ENCODE measurements around the gene ACTBL2. TPM values are rescaled to one million over a fixed set of nuclear protein-coding genes. Genes with fewer than 3 reads are reported as not detected.
"Not testable (repeated sequence)": the region's sequence is repeated elsewhere in the genome, so short reads cannot be mapped to it uniquely, and the experiment has no call there.

Gene ACTBL2
- total RNA-seq, 1 donor = not detected

- H3K79me2 ChIP-seq (ENCODE audit: insufficient read depth, low read length) = no peaks in the 10 kb centered on the region
- no peaks in the 10 kb centered on the region for H3K9me3 ChIP-seq (ENCODE audit: low read depth, low read length)
- H3K36me3 ChIP-seq (ENCODE audit: insufficient read depth, low read length) = no peaks in the 10 kb centered on the region
- H3K4me3 ChIP-seq (ENCODE audit: insufficient read depth, low read length) = no peak overlapping the region
- TF ChIP-seq, protein P1, sequence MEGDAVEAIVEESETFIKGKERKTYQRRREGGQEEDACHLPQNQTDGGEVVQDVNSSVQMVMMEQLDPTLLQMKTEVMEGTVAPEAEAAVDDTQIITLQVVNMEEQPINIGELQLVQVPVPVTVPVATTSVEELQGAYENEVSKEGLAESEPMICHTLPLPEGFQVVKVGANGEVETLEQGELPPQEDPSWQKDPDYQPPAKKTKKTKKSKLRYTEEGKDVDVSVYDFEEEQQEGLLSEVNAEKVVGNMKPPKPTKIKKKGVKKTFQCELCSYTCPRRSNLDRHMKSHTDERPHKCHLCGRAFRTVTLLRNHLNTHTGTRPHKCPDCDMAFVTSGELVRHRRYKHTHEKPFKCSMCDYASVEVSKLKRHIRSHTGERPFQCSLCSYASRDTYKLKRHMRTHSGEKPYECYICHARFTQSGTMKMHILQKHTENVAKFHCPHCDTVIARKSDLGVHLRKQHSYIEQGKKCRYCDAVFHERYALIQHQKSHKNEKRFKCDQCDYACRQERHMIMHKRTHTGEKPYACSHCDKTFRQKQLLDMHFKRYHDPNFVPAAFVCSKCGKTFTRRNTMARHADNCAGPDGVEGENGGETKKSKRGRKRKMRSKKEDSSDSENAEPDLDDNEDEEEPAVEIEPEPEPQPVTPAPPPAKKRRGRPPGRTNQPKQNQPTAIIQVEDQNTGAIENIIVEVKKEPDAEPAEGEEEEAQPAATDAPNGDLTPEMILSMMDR (IDR thresholded peaks at IDR 0.05; ENCODE audit: extremely low read depth, low read depth, low read length) = no peak
- H4K20me1 ChIP-seq (ENCODE audit: insufficient read depth, low read length) = no peaks in the 10 kb centered on the region
- no peak for DNase-seq (ENCODE audit: insufficient read length, low spot score, missing footprints)
- no peak overlapping the region for H3K4me2 ChIP-seq (ENCODE audit: insufficient read depth, low read length)
- H3K4me1 ChIP-seq (ENCODE audit: insufficient read depth, low read length) = peaks cover 12% of the 10 kb centered on the region
- peak overlapping the region; percentile 23 for H3K27ac ChIP-seq (ENCODE audit: low read depth, low read length)
- H2AFZ ChIP-seq (ENCODE audit: low read length) = no peak overlapping the region
- no peaks in the 10 kb centered on the region for H3K27me3 ChIP-seq (ENCODE audit: insufficient read depth, low read length)
These were observed 14.0 kb downstream of the ACTBL2 start for GRCh38 chr5:57468481-57469163.

DNA sequence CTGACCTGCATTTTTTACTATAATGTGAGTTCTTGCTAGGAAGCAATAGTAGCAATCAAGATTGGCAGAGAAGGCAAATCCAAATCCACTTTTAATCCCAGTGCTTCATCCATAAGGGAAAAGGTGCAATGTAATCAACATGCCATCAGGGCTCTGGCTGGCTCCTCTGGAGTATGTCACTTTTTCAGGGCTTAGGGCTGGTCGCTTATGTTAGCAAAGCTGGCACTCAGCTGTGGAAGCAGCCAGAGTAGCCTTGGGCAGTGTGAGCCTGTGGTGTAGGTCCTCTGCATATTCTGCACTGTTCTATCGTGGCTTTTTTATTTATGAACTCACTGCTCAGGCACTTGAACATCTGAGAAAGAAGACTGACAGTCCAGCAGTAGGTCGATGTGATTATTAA is 16.1 kb downstream of the ACTBL2 start:
- Histone ChIP-seq H3K4me3 (ENCODE audit: insufficient read depth, low read length) (no peak overlapping the region), H3K4me1 (ENCODE audit: insufficient read depth, low read length) (peaks cover 12% of the 10 kb centered on the region), H3K79me2 (ENCODE audit: insufficient read depth, low read length) (no peaks in the 10 kb centered on the region), H3K4me2 (ENCODE audit: insufficient read depth, low read length) (no peak overlapping the region), H3K9me3 (ENCODE audit: low read depth, low read length) (no peaks in the 10 kb centered on the region), H3K27me3 (ENCODE audit: insufficient read depth, low read length) (no peaks in the 10 kb centered on the region), H4K20me1 (ENCODE audit: insufficient read depth, low read length) (no peaks in the 10 kb centered on the region), H3K36me3 (ENCODE audit: insufficient read depth, low read length) (no peaks in the 10 kb centered on the region), H3K27ac (ENCODE audit: low read depth, low read length) (no peak overlapping the region), H2AFZ (ENCODE audit: low read length) (no peak overlapping the region)
- TF ChIP-seq, protein P1 (IDR thresholded peaks at IDR 0.05; ENCODE audit: extremely low read depth, low read depth, low read length) = no peak
- no peak for DNase-seq (ENCODE audit: insufficient read length, low spot score, missing footprints)

DNA sequence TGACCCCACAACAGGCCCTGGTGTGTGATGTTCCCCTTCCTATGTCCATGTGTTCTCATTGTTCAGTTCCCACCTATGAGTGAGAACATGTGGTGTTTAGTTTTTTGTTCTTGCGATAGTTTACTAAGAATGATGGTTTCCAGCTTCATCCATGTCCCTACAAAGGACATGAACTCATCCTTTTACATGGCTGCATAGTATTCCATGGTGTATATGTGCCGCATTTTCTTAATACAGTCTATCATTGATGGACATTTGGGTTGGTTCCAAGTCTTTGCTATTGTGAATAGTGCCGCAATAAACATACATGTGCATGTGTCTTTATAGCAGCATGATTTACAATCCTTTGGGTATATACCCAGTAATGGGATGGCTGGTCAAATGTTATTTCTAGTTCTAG is 22.6 kb downstream of the ACTBL2 start:
- H3K4me2 ChIP-seq (ENCODE audit: insufficient read depth, low read length) = not testable (repeated sequence)

GRCh38 chr5:57458443-57458842 is 24.2 kb downstream of the ACTBL2 start:
- Histone ChIP-seq H3K36me3 (ENCODE audit: insufficient read depth, low read length) (no peaks in the 10 kb centered on the region), H3K79me2 (ENCODE audit: insufficient read depth, low read length) (no peaks in the 10 kb centered on the region), H2AFZ (ENCODE audit: low read length) (no peak overlapping the region), H3K4me2 (ENCODE audit: insufficient read depth, low read length) (no peak overlapping the region), H3K4me3 (ENCODE audit: insufficient read depth, low read length) (no peak overlapping the region), H3K9me3 (ENCODE audit: low read depth, low read length) (no peaks in the 10 kb centered on the region), H3K4me1 (ENCODE audit: insufficient read depth, low read length) (peaks cover 3% of the 10 kb centered on the region), H3K27ac (ENCODE audit: low read depth, low read length) (no peak overlapping the region), H3K27me3 (ENCODE audit: insufficient read depth, low read length) (no peaks in the 10 kb centered on the region), H4K20me1 (ENCODE audit: insufficient read depth, low read length) (no peaks in the 10 kb centered on the region)
- TF ChIP-seq, protein P1 (IDR thresholded peaks at IDR 0.05; ENCODE audit: extremely low read depth, low read depth, low read length) = no peak
- DNase-seq (ENCODE audit: insufficient read length, low spot score, missing footprints) = no peak

More for the DNA sequence above, 22.6 kb downstream of the ACTBL2 start:
- H3K79me2 ChIP-seq (ENCODE audit: insufficient read depth, low read length); DNase-seq (ENCODE audit: insufficient read length, low spot score, missing footprints); H2AFZ ChIP-seq (ENCODE audit: low read length); H3K4me3 ChIP-seq (ENCODE audit: insufficient read depth, low read length); H3K9me3 ChIP-seq (ENCODE audit: low read depth, low read length); H3K36me3 ChIP-seq (ENCODE audit: insufficient read depth, low read length); H3K27ac ChIP-seq (ENCODE audit: low read depth, low read length); H3K4me1 ChIP-seq (ENCODE audit: insufficient read depth, low read length); H3K27me3 ChIP-seq (ENCODE audit: insufficient read depth, low read length); H4K20me1 ChIP-seq (ENCODE audit: insufficient read depth, low read length): not testable (repeated sequence)
